ENCODE results near the gene TBCK.

DNA sequence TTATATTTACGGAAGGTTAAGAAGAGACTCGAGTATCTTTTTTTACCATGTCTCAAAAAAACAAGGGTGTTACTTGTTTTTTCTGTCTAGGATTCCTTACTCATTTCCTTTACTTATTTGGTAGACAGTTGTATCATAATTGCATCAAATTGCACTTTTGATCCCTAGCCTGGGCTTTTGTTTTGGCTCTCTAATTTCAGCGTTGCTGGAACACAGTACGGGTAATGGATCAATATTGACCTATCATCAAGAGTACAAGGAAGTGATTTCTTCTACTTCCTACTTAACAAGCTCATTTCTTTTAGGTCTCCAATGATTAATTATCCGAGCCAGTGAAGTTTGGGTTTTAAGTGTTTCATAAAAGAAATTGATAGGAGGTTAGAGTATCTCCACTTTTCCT is 17.2 kb upstream of the TBCK start:
- TF ChIP-seq, protein P1, sequence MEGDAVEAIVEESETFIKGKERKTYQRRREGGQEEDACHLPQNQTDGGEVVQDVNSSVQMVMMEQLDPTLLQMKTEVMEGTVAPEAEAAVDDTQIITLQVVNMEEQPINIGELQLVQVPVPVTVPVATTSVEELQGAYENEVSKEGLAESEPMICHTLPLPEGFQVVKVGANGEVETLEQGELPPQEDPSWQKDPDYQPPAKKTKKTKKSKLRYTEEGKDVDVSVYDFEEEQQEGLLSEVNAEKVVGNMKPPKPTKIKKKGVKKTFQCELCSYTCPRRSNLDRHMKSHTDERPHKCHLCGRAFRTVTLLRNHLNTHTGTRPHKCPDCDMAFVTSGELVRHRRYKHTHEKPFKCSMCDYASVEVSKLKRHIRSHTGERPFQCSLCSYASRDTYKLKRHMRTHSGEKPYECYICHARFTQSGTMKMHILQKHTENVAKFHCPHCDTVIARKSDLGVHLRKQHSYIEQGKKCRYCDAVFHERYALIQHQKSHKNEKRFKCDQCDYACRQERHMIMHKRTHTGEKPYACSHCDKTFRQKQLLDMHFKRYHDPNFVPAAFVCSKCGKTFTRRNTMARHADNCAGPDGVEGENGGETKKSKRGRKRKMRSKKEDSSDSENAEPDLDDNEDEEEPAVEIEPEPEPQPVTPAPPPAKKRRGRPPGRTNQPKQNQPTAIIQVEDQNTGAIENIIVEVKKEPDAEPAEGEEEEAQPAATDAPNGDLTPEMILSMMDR (IDR thresholded peaks at IDR 0.05; ENCODE audit: low read depth, low read length, missing input control): no peak
- TF ChIP-seq EGR1 (IDR thresholded peaks at IDR 0.05; ENCODE audit: low read depth in 2 of 2): no peak
- no peak for TF ChIP-seq REST (IDR thresholded peaks at IDR 0.05)
- TF ChIP-seq YY1 (IDR thresholded peaks at IDR 0.05): no peak
- peak; percentile 44 for TF ChIP-seq ATF3 (IDR thresholded peaks at IDR 0.05)
- TF ChIP-seq JUND (IDR thresholded peaks at IDR 0.05): peak; percentile 29 to 40
- TF ChIP-seq, protein P2, sequence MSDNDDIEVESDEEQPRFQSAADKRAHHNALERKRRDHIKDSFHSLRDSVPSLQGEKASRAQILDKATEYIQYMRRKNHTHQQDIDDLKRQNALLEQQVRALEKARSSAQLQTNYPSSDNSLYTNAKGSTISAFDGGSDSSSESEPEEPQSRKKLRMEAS (IDR thresholded peaks at IDR 0.05): no peak
- peak in 1 of 2 donors; percentile 17 for TF ChIP-seq RAD21 (IDR thresholded peaks at IDR 0.05)
- no peak for TF ChIP-seq TAF1 (conservative IDR thresholded peaks at IDR 0.05)
- TF ChIP-seq FOXA2 (IDR thresholded peaks at IDR 0.05): peak; percentile 59
- TF ChIP-seq, protein P3, sequence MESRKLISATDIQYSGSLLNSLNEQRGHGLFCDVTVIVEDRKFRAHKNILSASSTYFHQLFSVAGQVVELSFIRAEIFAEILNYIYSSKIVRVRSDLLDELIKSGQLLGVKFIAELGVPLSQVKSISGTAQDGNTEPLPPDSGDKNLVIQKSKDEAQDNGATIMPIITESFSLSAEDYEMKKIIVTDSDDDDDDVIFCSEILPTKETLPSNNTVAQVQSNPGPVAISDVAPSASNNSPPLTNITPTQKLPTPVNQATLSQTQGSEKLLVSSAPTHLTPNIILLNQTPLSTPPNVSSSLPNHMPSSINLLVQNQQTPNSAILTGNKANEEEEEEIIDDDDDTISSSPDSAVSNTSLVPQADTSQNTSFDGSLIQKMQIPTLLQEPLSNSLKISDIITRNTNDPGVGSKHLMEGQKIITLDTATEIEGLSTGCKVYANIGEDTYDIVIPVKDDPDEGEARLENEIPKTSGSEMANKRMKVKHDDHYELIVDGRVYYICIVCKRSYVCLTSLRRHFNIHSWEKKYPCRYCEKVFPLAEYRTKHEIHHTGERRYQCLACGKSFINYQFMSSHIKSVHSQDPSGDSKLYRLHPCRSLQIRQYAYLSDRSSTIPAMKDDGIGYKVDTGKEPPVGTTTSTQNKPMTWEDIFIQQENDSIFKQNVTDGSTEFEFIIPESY (IDR thresholded peaks at IDR 0.05): no peak

Data from liver (tissue), 3 donors.